ENCODE measurements around the gene KCNE3. TPM values are rescaled to one million over a fixed set of nuclear protein-coding genes. Genes with fewer than 3 reads are reported as not detected.
A peak's percentile ranks its signal among the peaks of the same experiment; 100 is the strongest.

KCNE3 gene
- total RNA-seq, 1 donor from 2014 or later, result 1.2 TPM

GRCh38 chr11:74462631-74463030 is 4.7 kb downstream of the KCNE3 start:
- H3K27ac ChIP-seq, result no peak overlapping the region
- no peaks in the 10 kb centered on the region for H4K20me1 ChIP-seq (ENCODE audit: low read depth)
- no peak overlapping the region for H3K4me3 ChIP-seq
- DNase-seq (ENCODE audit: low spot score), result no peak
- TF ChIP-seq EZH2 (IDR thresholded peaks at IDR 0.05) (no peak), EZH2phosphoT487 (IDR thresholded peaks at IDR 0.05) (no peak), CTCF (IDR thresholded peaks at IDR 0.05) (no peak)
- H3K36me3 ChIP-seq, result no peaks in the 10 kb centered on the region
- H3F3A ChIP-seq (ENCODE audit: low read depth), result no peaks in the 10 kb centered on the region
- H3K4me2 ChIP-seq, result no peak overlapping the region
- Mint-ChIP-seq H3K27ac (no peak overlapping the region), H3K4me3 (no peak overlapping the region), H3K36me3 (no peaks in the 10 kb centered on the region), H3K4me1 (peaks cover 9% of the 10 kb centered on the region), H3K27me3 (ENCODE audit: insufficient read depth, low read depth) (no peaks in the 10 kb centered on the region), H3K9me3 (no peaks in the 10 kb centered on the region)
- peaks cover 16% of the 10 kb centered on the region for H3K4me1 ChIP-seq
- H3K27me3 ChIP-seq, result peaks cover 20% of the 10 kb centered on the region
- no peak overlapping the region for H2AFZ ChIP-seq (replicated peaks)
- no peaks in the 10 kb centered on the region for H3K9me3 ChIP-seq (ENCODE audit: low read depth)
- H3K79me2 ChIP-seq (ENCODE audit: low read depth), result no peaks in the 10 kb centered on the region
- no peak overlapping the region for H3K9ac ChIP-seq

- DNase-seq (ENCODE audit: low spot score), result peak; percentile 40
Measured at GRCh38 chr11:74462009-74462408, 5.3 kb downstream of the KCNE3 start.

GRCh38 chr11:74460481-74461154 is 6.7 kb downstream of the KCNE3 start:
- Histone ChIP-seq H3K4me3 (no peak overlapping the region), H3K4me2 (no peak overlapping the region), H3K79me2 (ENCODE audit: low read depth) (no peaks in the 10 kb centered on the region), H3K4me1 (peaks cover 7% of the 10 kb centered on the region), H3F3A (ENCODE audit: low read depth) (no peaks in the 10 kb centered on the region), H3K9me3 (ENCODE audit: low read depth) (no peaks in the 10 kb centered on the region), H3K27ac (no peak overlapping the region), H3K27me3 (peaks cover under 1% of the 10 kb centered on the region), H2AFZ (replicated peaks) (no peak overlapping the region), H3K9ac (no peak overlapping the region), H3K36me3 (no peaks in the 10 kb centered on the region), H4K20me1 (ENCODE audit: low read depth) (no peaks in the 10 kb centered on the region)
- no peaks in the 10 kb centered on the region for H3K9me3 Mint-ChIP-seq
- TF ChIP-seq EZH2 (IDR thresholded peaks at IDR 0.05) (no peak), CTCF (IDR thresholded peaks at IDR 0.05) (no peak), EZH2phosphoT487 (IDR thresholded peaks at IDR 0.05) (no peak)
- H3K27ac Mint-ChIP-seq, result no peak overlapping the region
- no peak for DNase-seq (ENCODE audit: low spot score)
- H3K27me3 Mint-ChIP-seq (ENCODE audit: insufficient read depth, low read depth), result no peaks in the 10 kb centered on the region
- no peak overlapping the region for H3K4me3 Mint-ChIP-seq
- H3K36me3 Mint-ChIP-seq, result no peaks in the 10 kb centered on the region
- peaks cover 14% of the 10 kb centered on the region for H3K4me1 Mint-ChIP-seq

More at GRCh38 chr11:74462009-74462408, 5.3 kb downstream of the KCNE3 start:
- Mint-ChIP-seq H3K4me3 (no peak overlapping the region), H3K27me3 (ENCODE audit: insufficient read depth, low read depth) (no peaks in the 10 kb centered on the region), H3K27ac (peak overlapping the region; percentile 62), H3K36me3 (no peaks in the 10 kb centered on the region), H3K4me1 (peaks cover 13% of the 10 kb centered on the region), H3K9me3 (no peaks in the 10 kb centered on the region)
- Histone ChIP-seq H3K27ac (no peak overlapping the region), H3K36me3 (no peaks in the 10 kb centered on the region), H2AFZ (replicated peaks) (peak overlapping the region; percentile 70), H3K4me2 (peak overlapping the region; percentile 1), H3K4me3 (no peak overlapping the region), H3K4me1 (peaks cover 11% of the 10 kb centered on the region), H3K79me2 (ENCODE audit: low read depth) (no peaks in the 10 kb centered on the region), H4K20me1 (ENCODE audit: low read depth) (no peaks in the 10 kb centered on the region), H3F3A (ENCODE audit: low read depth) (no peaks in the 10 kb centered on the region), H3K9ac (no peak overlapping the region), H3K27me3 (peaks cover 14% of the 10 kb centered on the region), H3K9me3 (ENCODE audit: low read depth) (no peaks in the 10 kb centered on the region)
- TF ChIP-seq EZH2 (IDR thresholded peaks at IDR 0.05) (no peak), EZH2phosphoT487 (IDR thresholded peaks at IDR 0.05) (no peak), CTCF (IDR thresholded peaks at IDR 0.05) (no peak)

Data from neural progenitor cell (in vitro differentiated cells).